HG03565 (cell line): ENCODE measurements around the gene RBM4B.
"Not testable (repeated sequence)": the region's sequence is repeated elsewhere in the genome, so short reads cannot be mapped to it uniquely, and the experiment has no call there.

Source experiments
- ATAC-seq: cut with Tn5 transposase; IDR thresholded peaks from one replicate; pipeline ENCODE4 v1.9.1; 2021; ENCODE audit warnings: mild to moderate bottlenecking, moderate library complexity; ENCODE audit not compliant: unreplicated experiment

Gene RBM4B, protein sequence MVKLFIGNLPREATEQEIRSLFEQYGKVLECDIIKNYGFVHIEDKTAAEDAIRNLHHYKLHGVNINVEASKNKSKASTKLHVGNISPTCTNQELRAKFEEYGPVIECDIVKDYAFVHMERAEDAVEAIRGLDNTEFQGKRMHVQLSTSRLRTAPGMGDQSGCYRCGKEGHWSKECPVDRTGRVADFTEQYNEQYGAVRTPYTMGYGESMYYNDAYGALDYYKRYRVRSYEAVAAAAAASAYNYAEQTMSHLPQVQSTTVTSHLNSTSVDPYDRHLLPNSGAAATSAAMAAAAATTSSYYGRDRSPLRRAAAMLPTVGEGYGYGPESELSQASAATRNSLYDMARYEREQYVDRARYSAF

DNA sequence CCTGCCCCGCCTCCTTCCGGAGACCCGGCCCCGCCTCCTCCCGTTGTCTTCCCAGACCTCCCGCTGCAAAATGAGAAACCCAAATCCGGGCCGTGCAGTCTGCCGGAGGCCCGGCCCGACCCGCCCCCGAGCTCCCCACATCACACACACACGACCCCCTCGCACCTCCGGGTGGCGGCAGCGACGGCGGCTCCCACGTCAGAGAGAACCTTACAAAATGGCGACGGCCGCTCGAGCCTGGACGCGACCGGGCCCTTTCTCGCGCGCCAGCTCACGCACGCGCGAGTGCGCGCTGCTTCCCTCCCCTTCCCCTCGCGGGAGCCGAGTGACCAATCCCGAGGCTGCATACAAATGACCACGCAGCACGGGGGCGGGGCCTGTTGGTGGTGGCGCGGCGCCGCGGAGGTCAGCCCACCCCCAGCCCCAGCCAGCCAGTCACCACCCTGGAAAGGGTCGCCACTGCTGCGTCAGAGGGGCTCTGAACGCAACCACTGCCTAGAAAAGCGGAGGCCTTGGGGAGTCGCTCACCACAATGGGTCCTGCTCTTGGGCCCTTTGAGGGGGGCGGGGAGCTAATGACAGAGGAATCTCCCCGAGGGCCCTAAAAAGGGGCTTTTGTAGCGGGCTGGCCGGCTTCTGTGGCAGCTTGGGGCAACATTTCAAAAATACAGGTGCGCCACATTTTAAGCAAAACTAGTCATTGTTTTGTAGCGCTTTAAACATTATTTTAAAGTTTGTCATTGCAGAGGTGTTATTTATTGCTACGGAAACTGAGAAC, at the start of gene RBM4B:
TSS of gene RBM4B (minus strand) at position 289 of the 777 bp plus-strand sequence. CDS start 808 bp downstream, outside the sequence.
- ATAC-seq, result peak; percentile 77

DNA sequence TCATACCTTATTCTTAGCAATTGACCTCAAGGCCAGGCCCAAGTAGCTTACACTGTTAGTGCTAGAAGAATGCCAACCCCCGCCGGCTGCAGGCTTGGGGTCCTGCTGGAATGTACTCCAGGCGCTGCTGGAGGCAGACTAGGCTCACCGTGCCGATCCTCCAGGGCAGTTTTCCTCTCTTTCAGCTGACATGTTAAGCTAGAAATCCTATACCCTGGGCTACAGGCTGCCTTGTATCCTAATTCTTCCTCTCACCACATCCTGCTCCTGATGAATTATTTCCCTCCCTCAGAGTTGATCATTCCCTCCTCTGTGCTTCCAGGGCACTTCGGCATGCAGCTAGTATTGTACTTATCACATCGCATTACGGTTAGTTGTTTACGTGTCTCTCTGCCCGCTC, 48.0 kb upstream of the RBM4B start:
- ATAC-seq, result no peak

DNA sequence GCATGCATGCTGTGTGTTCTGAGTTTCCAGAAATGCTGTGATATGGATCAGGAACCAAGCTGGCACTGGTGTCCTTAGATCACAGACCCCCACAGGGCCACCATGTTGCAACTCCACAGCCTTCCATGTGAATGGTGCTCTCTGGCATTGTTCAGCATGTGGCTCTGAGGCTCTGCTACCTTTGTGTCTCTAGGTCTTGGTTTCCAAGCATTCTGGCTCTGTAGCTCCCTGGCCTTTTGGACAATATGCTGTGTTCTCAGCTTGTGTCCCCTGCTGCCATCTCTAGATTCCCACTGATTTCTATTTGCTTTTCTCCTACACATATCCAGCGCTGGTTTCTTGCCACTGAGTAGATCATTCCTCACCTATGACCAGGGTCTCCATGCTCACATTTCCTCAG, 47.4 kb upstream of the RBM4B start:
- ATAC-seq, result no peak

DNA sequence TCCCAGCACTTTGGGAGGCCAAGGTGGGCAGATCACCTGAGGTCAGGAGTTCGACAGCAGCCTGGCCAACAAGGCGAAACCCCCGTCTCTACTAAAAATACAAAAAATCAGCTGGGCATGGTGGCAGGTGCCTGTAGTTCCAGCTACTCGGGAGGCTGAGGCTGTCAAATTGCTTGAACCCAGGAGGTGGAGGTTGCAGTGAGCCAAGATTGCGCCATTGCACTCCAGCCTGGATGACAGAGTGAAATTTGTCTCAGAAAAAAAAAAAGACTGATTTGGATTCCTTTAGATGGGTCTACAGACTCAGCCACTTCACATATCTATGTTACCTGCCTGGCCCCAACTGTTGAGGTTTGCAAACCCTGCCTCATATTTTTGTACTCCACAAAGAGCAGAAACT, 46.5 kb upstream of the RBM4B start:
- ATAC-seq, result not testable (repeated sequence)

DNA sequence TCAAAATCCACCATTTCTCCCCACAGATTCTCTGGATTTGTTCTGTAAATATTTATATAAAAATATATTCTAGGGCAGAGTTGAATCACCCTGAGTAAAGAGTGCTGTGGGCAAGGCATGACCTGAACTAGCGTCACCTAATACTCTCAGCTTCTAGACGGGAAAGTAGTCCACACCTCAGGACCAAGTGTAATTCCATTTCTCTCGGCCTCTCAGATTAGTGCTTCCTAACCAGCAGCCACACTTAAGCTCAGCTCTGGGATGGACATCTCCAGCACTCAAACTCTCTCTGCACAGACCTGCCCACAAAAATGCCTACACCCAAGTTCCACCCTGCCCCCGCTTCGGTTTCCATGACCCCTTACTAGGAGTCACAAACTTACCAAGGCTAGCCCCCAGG, 46.0 kb upstream of the RBM4B start:
- ATAC-seq, result no peak

DNA sequence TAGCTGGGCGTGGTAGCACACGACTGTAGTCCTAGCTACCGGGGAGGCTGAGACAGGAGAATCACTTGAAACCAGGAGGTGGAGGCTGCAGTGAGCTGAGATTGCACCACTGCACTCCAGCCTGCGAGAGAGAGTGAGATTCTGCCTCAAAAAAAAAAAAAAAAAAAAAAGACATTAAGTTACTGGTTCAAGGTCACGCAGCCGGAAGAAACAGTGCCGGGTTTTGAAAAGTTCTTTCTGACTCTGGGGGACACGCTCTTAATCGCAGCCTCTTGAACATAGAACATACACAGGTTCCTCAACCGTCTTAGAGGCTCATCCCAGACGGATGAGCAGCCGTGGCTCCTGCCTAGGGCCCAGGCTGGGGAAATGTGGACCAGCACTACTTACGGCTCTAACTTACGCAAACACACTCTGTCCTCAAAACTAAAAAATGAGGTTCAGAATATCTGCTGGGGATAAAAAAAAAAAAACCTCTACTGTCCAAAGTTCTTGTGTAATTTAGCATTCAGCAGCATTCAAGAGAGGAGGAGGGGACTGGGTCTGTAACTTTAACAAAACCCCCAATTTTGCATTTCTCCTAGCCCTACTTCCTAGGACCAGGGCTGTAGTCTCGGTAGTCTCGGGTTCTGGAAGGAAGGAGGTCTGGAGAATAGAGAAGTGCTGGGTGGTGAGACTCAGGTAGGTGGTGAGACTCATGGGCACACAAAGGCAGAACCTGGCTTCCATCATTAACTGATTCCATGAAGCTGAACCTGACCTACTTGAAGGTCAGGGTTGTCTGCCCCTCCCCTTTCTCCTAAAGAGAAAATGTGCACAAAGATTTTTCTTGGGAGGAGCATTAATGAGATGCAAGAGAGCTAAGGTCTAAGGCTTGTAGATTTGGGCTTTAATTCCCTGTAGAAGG, 45.3 kb upstream of the RBM4B start:
- ATAC-seq, result no peak

DNA sequence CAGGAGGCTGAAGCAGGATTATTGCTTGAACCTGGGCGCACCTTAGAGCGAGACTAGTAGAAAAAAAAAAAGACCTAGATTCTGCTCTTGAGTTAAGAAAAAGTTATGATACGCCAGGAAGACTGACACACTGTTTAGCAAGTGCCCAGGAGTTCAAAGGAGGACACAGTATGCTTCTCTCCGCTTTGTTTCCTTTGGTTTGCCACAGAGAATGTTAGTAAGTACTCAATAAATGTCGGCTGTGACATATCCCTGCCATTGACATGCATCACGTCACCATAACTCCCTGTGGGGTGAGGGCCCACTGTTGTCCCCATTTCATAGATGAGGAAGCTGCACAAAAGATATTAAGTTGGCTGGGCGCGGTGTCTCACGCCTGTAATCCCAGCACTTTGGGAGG, 44.3 kb upstream of the RBM4B start:
- no peak for ATAC-seq

DNA sequence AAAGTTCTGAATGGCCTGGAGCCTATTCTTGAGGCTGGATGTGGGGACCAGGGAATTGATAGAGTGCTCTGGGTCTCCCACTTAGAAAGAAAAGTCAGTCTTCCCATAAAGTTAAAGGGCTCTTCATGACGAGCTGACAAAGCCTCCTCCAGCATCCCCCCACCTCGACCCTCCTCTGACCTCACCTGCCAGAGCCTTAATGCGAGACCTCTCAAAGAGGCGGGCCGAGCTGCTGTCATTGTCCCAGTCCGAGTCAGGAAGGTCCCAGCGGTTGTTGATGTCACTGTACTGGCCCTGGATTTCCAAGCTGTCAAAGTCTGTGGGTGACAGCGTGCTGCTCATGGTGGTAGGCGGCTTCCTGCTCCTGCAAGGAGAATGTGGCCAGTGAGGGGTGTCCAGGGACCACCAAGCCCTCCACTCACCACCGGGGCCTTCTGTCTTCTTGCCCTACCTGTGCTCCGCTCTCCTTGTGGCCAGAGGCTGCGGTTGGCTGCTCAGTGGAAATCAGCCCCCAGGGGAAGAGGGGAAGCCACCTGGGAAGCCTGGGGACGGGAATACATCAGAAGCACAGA, 43.3 kb upstream of the RBM4B start:
- ATAC-seq, result no peak

DNA sequence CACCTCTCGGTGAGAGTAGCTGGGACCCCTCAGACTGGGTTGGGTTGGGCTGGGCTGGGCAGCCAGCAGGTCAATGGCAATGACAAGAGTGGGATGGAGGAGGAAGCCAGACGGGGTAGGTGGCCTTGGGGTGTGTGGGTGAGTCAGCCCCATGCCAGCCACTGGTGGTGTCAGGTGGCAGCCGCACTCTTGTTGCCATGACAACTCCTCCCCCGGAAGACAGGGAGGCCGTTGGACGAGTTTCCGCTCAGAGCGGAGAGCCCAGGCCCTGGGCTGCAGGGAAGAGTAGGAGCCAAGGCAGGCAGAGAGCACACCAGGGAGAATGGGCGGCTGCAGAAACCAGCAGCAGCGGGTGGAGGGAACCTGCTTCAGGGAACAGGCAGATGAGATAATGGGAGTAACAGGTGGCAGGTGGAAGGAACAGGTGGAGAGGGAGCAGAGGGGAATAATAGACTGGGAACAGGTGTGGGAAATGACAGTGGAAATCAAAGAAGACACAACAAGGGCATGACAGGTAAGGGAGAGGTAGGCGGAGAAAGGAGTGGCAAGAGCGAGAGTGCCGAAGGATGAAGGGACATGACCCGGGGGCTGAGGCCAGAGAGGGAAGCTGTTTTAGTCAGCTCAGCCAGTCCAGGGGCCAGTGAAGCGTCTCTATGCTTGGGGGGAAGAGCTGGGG, 42.7 kb upstream of the RBM4B start:
- no peak for ATAC-seq

DNA sequence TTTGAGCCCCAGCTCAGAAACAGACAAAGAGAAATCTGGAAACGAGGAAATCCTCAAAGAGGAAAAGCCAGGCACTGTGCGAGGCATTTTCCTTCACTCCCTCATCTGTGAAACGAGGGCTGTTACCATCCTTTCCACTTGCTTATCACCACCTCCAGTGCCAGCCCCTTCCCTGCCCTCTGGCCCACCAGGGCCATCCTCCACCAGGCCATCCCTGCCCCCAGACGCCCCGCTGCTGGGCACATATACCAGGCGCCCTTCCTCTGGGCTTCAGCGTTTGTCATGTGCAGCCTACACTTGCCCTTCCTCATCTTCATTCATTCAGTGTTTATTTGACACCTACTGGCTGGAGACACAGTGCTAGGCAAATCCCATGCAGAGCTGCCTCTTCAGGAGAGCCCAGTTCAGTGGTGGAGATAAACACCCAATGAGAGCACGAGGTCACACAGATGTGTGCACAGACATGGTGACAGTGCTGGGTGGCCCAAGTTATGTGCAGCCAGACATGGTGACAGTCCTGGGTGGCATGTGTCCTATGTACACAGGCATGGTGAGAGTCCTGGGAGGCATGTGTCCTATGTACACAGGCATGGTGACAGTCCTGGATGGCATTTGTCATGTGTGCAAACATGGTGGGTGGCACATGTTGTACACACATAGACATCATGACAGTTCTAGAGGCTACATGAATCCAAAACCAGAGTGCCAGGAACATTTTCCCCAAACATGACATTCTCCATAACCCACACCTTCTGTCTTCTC, 41.6 kb upstream of the RBM4B start:
- no peak for ATAC-seq

DNA sequence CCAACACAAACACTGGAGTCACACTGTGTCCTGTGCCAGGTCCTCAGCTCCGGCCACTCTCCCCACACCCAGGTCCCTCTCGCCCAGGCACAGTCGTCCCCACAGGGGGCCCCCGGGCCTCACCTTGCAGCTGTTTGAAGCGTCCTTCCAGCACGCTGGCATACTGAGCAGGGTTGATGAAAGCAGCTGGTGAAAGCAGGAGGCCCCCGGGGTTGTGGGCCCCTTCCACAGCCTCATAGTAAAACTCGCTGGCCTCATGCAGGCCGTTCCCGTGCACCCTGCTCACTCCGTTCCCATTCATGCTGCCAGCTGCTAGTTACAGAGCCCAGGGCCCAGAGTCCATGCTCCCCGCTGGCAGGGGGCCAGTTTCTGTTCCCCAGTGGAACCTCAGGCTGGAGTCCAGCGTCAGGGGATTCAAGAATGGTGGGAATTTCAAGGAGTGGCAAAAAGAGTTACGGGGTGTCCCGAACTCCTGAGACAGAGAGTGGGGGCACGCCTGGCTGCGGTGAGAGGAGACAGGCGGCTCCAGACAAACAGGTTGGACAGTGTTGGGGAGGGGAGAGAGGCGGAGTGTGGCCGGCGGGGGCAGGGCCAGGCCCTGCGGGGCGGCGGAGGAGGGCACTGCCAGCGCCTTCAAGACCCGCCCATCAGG, 40.8 kb upstream of the RBM4B start:
- no peak for ATAC-seq

DNA sequence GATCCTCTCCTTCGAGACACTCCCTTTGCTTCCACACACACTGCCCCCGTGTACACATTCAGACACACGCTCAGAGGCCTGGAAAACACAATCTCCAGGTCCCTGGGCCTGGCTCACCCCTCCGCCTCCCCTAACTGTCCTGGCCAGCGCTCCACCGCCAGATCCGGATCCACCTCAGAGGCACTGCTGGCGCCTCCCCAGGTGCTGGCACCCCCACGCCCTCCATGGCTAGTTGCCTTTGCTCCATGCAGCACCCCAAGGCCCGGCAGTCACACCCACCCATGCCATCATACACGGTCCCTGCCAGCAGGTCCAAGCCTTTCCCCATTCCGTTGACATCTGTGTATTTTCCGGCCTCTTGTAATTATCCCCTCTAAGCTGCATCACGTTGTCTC, 40.2 kb upstream of the RBM4B start:
- no peak for ATAC-seq

DNA sequence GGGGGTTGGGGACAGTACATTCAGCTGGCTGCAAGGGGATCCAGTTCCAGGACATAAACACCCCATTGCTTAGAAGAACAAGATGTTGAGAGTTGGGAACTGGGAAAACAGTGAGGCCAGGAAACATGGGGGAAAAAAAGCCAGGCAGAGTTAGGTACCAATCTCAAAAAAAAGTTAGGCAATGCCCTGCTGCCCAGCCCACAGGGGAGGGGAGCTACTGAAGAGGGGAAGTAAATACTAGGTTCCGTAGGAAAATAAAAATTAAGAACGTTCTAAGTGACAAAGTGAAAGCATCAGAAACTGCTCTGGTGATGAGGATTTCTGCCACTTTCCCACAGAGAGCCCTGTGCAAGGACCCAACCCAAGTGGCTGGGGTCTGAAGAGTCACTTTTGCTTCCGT, 39.3 kb upstream of the RBM4B start:
- no peak for ATAC-seq

DNA sequence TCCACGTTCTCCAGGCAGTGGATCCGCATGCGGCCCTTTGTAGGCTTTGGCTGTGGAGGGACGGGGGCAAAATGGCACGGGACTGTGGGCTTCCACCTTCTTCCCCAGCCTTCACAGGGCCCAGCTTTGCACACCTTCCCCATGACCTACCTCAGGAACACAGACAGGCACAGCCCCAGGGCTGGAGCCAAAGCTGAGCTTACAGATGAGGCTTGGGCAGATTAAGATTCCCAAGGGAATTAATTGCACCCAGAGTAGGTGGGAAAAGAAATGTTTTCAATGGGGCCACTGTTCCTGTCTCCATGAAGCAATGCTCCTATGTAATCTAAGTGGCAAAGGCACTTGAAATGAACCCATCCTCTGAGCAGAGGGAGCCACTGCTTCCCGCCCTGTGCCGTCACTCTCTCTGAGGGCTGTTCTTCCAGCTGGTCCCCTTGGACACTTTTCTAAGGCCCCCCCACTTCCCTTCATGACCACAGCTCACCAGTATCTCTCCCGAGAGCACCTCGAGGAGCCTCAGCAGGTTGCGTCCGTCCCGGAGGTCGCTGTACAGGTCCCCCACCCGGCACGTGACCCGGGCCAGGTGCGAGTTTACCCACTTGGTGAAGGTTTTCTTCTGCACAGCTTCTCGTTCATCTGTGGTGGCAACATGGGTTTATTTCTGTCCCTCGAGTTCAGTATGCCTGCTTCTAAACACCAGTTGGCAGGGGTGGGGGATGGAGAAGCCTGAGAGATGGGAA, 37.8 kb upstream of the RBM4B start:
- no peak for ATAC-seq

DNA sequence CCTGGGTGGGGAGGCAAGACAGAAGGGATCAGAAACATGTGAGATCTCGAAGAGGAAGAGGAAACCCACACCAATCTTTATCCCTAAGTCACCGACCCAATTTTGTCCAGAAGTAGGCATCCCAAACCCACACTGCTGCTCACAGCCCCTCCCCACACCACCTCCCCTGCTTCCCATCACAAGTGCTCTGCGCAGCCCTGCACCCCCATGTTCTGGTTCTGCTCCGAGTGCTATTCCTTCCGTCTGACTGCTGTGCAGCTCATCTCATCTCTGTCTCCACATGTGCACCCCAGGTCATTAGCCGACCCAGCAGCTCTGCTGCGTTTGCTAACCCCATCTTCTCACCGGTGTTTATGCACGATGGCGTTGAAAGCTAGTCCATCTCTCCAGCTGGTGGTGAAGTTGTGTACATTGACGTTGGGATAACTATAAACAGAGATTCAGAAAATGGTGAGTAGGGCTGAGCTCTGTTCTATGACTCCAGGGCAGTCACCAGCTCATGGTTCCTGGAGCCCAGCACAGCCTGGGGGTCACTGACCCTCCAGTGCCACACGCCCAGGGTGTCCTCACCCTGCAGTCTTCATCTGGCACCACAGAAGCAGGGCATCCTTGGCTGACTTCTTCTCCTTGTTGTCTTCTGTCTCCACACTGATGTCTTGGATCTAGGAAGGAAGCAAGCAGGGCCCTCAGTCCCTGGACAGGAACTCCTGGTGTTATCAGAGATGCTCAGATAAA, 36.2 kb upstream of the RBM4B start:
- no peak for ATAC-seq

DNA sequence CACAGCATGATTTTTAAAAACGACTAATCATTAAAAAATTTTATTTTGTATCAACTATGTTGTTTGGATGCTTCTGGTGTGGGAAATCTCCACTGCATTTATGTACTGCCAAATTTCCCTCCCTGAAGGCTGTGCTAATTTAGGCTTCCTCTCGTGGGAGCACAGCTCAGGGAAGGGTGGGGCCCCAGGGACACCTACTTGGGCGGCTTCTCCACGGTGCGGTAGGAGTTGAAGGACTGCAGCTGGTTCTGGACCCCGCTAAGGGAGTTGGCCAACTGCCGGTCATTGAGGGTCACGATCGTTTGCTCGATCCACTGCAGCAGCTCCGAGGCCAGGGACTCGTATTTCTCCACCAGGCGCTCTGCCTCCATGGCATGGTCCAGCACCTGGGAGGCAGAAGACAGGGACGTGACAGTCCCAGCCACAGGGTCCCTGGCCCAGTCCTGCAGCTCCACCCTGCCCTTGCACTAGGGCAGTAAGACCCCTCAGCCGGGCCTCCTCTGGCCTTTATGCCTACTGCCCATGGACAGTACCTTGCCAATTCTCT, 32.8 kb upstream of the RBM4B start:
- ATAC-seq, result no peak

DNA sequence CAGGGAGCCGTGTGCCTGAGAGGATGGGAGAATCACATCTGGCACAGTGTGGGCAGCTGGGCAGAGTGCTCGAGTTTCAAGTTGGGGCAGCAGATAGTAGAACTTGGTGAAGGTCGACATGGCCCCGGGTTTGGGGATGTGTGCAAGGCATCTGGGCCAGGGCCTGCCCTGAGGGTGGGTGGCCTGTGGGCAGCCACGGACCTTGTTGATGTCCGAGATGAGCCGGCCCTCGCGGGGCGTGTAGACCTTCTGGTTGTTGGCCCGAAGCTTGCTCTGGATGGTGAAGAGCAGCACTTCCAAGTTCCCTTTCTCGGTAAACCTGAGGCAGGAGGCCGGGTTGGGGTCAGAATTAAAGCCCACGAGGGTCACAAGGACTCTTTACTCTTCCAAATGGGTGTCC, 31.0 kb upstream of the RBM4B start:
- no peak for ATAC-seq

DNA sequence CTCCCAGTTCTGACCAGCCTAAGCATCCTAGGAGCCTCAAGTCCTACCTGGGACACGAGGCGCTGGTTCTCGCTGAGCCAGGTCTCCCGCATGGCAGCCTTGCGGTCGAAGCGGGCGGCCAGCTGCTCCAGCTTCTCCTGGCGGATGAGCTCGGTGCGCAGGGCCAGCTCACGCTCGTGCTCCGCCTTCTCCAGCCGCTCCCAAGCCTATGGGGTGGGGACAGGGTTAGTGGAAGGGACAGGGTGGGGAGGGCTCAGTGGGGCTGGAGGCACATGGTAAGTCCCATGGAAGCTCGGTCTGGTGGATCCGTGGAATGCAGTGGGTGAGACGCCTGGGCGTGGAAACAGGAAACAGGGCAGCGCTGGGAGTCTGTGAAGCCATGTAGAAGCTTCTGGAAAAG, 30.4 kb upstream of the RBM4B start:
- ATAC-seq, result no peak
